Panc1 (cell line): ENCODE measurements around the gene NECTIN1. TPM values are rescaled to one million over a fixed set of nuclear protein-coding genes. Genes with fewer than 3 reads are reported as not detected.

Experiments used
- ATAC-seq: fragments of 200-7000 bp; cut with Tn5 transposase; 2 replicates; pipeline ENCODE4 v1.9.1; 2020; ENCODE audit warnings: mild to moderate bottlenecking, moderate library complexity
- BruUV-seq: library from RNA; stranded (reverse); fragments of 400-500 nt; replicated peaks from 2 replicates; lab custom pipeline; 2021; lab: Mats Ljungman, UMichigan
- CTCF ChIA-PET: fragments of 300-600 bp; sonication (Branson Sonifier 250); formaldehyde crosslinking; loops from one replicate; lab custom pipeline; 2022; ENCODE audit warnings: antibody characterized with exemption; lab: Charles Lee
- POLR2A ChIA-PET: fragments of 300-600 bp; sonication (Branson Sonifier 250); formaldehyde crosslinking; loops from one replicate; lab custom pipeline; 2022; ENCODE audit warnings: antibody characterized with exemption; lab: Charles Lee
- DNase-seq: peaks from one replicate; pipeline ENCODE4 v3.0.0-alpha.2; 2010; ENCODE audit warnings: low read depth, low spot score
- H3K27ac ChIP-seq: 2 replicates; pipeline ENCODE4 v1.5.1; 2011; ENCODE audit warnings: mild to moderate bottlenecking, low read length, inconsistent platforms
- H3K27me3 ChIP-seq: fragments of 200-500 bp; sonication (Bioruptor generic); 2 replicates; pipeline ENCODE4 v1.6.0; 2014; ENCODE audit warnings: low read length, inconsistent platforms; ENCODE audit not compliant: control insufficient read depth, insufficient read depth
- H3K36me3 ChIP-seq: fragments of 200-500 bp; sonication (Bioruptor generic); 2 replicates; pipeline ENCODE4 v1.5.1; 2014; ENCODE audit warnings: inconsistent platforms, mild to moderate bottlenecking, low read length, moderate library complexity; ENCODE audit not compliant: control insufficient read depth, insufficient read depth
- H3K4me1 ChIP-seq: 2 replicates; pipeline ENCODE4 v1.5.1; 2011; ENCODE audit warnings: inconsistent platforms, mild to moderate bottlenecking, low read length, moderate library complexity; ENCODE audit not compliant: control insufficient read depth, insufficient read depth
- H3K4me3 ChIP-seq, 2 experiments: 2 replicates each; pipeline ENCODE4 v1.5.1; 2011 to 2012; ENCODE audit warnings: low read depth in 2 of 2, low read length in 2 of 2, mild to moderate bottlenecking in 2 of 2, inconsistent platforms in 1 of 2, moderate library complexity in 1 of 2
- H3K9me3 ChIP-seq: fragments of 200-500 bp; sonication (Bioruptor generic); 2 replicates; pipeline ENCODE4 v1.5.1; 2014; ENCODE audit warnings: low read depth, mild to moderate bottlenecking, inconsistent platforms, low read length, moderate library complexity; ENCODE audit not compliant: control insufficient read depth, insufficient read depth
- POLR2AphosphoS5 ChIP-seq: IDR thresholded peaks from 2 replicates; pipeline ENCODE4 v1.6.1; 2012; ENCODE audit warnings: mild to moderate bottlenecking, low read depth, low read length, moderate library complexity
- SIN3A ChIP-seq: IDR thresholded peaks from 2 replicates; pipeline ENCODE4 v1.6.1; 2012; ENCODE audit warnings: low read depth, mild to moderate bottlenecking, low read length, moderate library complexity, borderline replicate concordance; ENCODE audit not compliant: insufficient read depth
- TCF7L2 ChIP-seq: IDR thresholded peaks from 2 replicates; pipeline ENCODE4 v1.6.1; 2011; ENCODE audit warnings: mild to moderate bottlenecking, low read depth, low read length, inconsistent platforms
- in situ Hi-C: cut with HindIII; loops from 2 replicates; pipeline ENCODE4 v1.10.0; 2016; ENCODE audit warnings: low sequenced_read_pairs, low pct_unique_long_range_greater_than_20kb
- intact Hi-C: fragments of 100-400 bp; cut with micrococcal nuclease; formaldehyde crosslinking; loops from one replicate; pipeline ENCODE4 v1.10.0; 2022; ENCODE audit not compliant: unreplicated experiment
- total RNA-seq: library from RNA; stranded (reverse); gene quantifications from one replicate; pipeline ENCODE4 v1.2.1, GENCODE V29; 2021; ENCODE audit not compliant: unreplicated experiment
- TF ChIP-seq, protein P1 (sequence below), 2 experiments: IDR thresholded peaks; 2 replicates each; pipeline ENCODE4 v1.6.1; 2011 to 2012; ENCODE audit warnings: low read depth in 2 of 2, control low read depth in 1 of 2, low read length in 1 of 2, mild to moderate bottlenecking in 1 of 2, moderate library complexity in 1 of 2; ENCODE audit not compliant: insufficient read depth in 1 of 2
- TF ChIP-seq, protein P2 (sequence below): fragments of 450-650 bp; IDR thresholded peaks from 2 replicates; pipeline ENCODE4 v1.5.1; 2017; ENCODE audit warnings: mild to moderate bottlenecking

NECTIN1 gene
- total RNA-seq, 1 experiment from 2014 or later, result 14.6 TPM

DNA sequence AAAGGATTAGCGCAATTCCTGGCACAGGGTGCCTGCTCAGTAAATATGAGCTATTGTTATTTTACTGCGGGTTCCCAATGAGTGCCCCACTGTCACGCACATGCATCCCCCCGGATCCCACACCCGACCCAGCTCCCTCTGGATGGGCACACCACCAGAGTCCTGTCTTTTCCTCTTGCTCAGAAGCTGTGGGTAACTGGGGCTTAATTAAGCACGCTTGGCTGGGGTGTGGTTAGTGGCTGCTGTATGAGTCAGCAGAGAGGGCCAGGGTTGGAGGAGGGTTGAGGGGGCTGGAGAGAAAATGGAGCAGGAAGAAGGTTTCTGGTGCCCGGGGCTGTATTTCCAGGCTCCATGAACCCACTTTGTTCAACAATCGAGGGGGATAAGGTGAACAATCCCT is 30.3 kb upstream of the NECTIN1 start:
- no peak overlapping the region for H3K27ac ChIP-seq
- H3K27me3 ChIP-seq, result peaks cover 18% of the 10 kb centered on the region
- in situ Hi-C loops, result no loop called here
- BruUV-seq, result no TSS peak
- no peaks in the 10 kb centered on the region for H3K9me3 ChIP-seq
- intact Hi-C loops, result no loop called here
- no peak for DNase-seq
- no peaks in the 10 kb centered on the region for H3K4me1 ChIP-seq
- H3K4me3 ChIP-seq, result no peak overlapping the region
- no peaks in the 10 kb centered on the region for H3K36me3 ChIP-seq
- POLR2A ChIA-PET, result no interaction called here
- ATAC-seq, result no peak
- CTCF ChIA-PET, result no interaction called here
- TF ChIP-seq SIN3A, result no peak
- TF ChIP-seq, protein P1, sequence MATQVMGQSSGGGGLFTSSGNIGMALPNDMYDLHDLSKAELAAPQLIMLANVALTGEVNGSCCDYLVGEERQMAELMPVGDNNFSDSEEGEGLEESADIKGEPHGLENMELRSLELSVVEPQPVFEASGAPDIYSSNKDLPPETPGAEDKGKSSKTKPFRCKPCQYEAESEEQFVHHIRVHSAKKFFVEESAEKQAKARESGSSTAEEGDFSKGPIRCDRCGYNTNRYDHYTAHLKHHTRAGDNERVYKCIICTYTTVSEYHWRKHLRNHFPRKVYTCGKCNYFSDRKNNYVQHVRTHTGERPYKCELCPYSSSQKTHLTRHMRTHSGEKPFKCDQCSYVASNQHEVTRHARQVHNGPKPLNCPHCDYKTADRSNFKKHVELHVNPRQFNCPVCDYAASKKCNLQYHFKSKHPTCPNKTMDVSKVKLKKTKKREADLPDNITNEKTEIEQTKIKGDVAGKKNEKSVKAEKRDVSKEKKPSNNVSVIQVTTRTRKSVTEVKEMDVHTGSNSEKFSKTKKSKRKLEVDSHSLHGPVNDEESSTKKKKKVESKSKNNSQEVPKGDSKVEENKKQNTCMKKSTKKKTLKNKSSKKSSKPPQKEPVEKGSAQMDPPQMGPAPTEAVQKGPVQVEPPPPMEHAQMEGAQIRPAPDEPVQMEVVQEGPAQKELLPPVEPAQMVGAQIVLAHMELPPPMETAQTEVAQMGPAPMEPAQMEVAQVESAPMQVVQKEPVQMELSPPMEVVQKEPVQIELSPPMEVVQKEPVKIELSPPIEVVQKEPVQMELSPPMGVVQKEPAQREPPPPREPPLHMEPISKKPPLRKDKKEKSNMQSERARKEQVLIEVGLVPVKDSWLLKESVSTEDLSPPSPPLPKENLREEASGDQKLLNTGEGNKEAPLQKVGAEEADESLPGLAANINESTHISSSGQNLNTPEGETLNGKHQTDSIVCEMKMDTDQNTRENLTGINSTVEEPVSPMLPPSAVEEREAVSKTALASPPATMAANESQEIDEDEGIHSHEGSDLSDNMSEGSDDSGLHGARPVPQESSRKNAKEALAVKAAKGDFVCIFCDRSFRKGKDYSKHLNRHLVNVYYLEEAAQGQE (IDR thresholded peaks at IDR 0.05; ENCODE audit: insufficient read depth in 1 of 2, low read depth in 2 of 2, low read length in 1 of 2), result no peak
- TF ChIP-seq, protein P2, sequence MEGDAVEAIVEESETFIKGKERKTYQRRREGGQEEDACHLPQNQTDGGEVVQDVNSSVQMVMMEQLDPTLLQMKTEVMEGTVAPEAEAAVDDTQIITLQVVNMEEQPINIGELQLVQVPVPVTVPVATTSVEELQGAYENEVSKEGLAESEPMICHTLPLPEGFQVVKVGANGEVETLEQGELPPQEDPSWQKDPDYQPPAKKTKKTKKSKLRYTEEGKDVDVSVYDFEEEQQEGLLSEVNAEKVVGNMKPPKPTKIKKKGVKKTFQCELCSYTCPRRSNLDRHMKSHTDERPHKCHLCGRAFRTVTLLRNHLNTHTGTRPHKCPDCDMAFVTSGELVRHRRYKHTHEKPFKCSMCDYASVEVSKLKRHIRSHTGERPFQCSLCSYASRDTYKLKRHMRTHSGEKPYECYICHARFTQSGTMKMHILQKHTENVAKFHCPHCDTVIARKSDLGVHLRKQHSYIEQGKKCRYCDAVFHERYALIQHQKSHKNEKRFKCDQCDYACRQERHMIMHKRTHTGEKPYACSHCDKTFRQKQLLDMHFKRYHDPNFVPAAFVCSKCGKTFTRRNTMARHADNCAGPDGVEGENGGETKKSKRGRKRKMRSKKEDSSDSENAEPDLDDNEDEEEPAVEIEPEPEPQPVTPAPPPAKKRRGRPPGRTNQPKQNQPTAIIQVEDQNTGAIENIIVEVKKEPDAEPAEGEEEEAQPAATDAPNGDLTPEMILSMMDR, result no peak
- no peak for TF ChIP-seq POLR2AphosphoS5
- TF ChIP-seq TCF7L2, result no peak

DNA sequence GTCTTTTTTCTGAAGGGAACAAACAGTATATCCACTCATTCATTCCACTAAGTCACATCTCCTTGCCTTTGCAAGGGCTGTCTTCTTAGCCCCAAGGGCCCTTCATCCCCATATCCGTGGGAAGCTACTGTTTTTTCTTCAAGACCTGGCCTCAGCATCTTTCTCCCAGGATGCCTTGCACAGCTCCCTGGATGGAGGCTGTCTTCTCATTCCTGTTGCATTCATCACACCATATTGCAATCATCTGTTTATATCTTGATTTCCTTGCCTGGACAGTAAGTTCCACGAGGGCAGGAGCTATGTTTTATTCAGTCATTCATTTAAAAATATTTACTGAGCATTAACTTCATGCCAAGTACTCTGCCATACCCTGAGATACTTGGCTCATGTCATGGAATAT is 29.3 kb upstream of the NECTIN1 start:
- CTCF ChIA-PET, result no interaction called here
- Histone ChIP-seq H3K36me3 (no peaks in the 10 kb centered on the region), H3K27me3 (peaks cover 24% of the 10 kb centered on the region), H3K4me1 (no peaks in the 10 kb centered on the region), H3K4me3 (no peak overlapping the region), H3K9me3 (no peaks in the 10 kb centered on the region), H3K27ac (no peak overlapping the region)
- no TSS peak for BruUV-seq
- intact Hi-C loops, result no loop called here
- no peak for ATAC-seq
- TF ChIP-seq, protein P2, result no peak
- TF ChIP-seq TCF7L2 (no peak), SIN3A (no peak)
- TF ChIP-seq, protein P1 (IDR thresholded peaks at IDR 0.05; ENCODE audit: insufficient read depth in 1 of 2, low read depth in 2 of 2, low read length in 1 of 2), result no peak
- POLR2A ChIA-PET, result interaction anchor here (0.7 kb wide), 1 partner anchor 9 kb away, joined by 7 read pairs; no protein-coding TSS in a partner anchor
- in situ Hi-C loops, result no loop called here
- DNase-seq, result no peak
